ENCODE results near the gene LPAR1.

The LPAR1 gene

DNA sequence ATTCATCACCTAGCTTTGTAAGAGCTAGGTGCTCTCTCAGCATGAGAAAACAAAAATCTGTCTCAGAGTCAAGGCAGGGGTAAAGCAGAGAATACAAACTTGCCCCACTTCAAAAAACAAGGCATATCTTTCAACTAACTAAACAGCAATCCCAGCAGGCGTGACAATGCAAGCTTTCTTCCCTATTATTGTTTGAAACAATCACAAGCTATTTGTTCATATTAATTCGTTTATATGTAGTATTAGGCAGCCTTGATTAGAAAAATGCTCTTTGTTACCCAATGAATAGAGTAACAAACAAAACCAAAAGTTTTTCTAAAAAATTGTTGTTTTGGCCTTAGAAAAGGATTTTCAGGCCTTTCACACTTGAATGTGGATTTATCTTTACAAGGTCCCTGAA is 71.1 kb downstream of the LPAR1 start:
- H3K4me3 Mint-ChIP-seq: no peak overlapping the region
- peaks cover 0 to 6% of the 10 kb centered on the region in 2 donors for H3K9me3 Mint-ChIP-seq

DNA sequence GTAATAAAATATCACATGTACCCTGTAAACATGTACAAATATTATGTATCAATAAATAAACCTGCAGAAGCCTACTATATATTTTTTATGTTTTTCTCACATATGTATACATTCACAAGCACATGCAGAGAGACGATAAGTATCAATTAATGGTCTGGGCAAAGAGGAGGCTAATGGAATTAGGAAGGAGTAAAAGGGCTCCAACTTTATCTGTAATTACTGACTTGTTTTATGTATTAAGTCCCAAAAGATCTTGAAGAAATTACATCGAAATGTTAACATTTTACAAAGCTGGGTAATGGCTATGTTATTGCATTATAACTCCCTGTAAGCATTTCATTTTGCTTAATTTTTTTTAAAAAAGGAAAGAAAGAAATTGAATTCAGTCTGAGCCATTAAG is 78.0 kb downstream of the LPAR1 start:
- H3K4me1 Mint-ChIP-seq: no peaks in the 10 kb centered on the region

More for the DNA sequence above, 71.1 kb downstream of the LPAR1 start:
- ATAC-seq (no peak), DNase-seq (no peak)
- Mint-ChIP-seq H3K4me1 (no peaks in the 10 kb centered on the region), H3K27ac (no peak overlapping the region), H3K27me3 (no peaks in the 10 kb centered on the region)

GRCh38 chr9:110958847-110959246 is 79.4 kb downstream of the LPAR1 start:
- ATAC-seq (no peak), DNase-seq (no peak)
- H3K4me3 Mint-ChIP-seq: no peak overlapping the region
- H3K27me3 Mint-ChIP-seq: no peaks in the 10 kb centered on the region
- no peak overlapping the region for H3K27ac Mint-ChIP-seq
- peaks cover 12 to 37% of the 10 kb centered on the region in 2 donors for H3K9me3 Mint-ChIP-seq
- no peaks in the 10 kb centered on the region for H3K4me1 Mint-ChIP-seq

More for the DNA sequence above, 78.0 kb downstream of the LPAR1 start:
- no peak for DNase-seq
- no peaks in the 10 kb centered on the region for H3K27me3 Mint-ChIP-seq
- H3K9me3 Mint-ChIP-seq: peaks cover 5 to 27% of the 10 kb centered on the region in 2 donors
- H3K27ac Mint-ChIP-seq: no peak overlapping the region
- no peak overlapping the region for H3K4me3 Mint-ChIP-seq
- no peak for ATAC-seq

DNA sequence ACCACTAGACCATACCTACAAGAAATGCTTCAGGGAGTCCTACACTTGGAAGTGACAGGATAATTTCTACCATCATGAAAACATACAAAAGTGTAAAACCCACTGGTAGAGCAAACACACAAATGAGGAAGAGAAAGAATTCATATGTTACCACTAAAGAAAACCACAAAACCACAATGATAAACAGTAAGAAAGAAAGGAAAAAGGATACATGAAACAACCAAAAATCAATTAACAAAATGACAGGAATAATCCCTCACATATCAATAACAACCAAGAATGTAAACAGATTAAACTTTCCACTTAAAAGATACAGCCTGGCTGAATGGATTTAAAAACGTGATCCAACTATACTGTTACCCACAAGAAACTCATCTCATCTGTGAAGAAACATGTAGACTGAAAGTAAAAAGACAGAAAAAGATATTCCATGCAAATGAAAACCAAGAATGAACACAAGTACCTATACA is 83.4 kb downstream of the LPAR1 start:
- no peak overlapping the region for H3K4me3 Mint-ChIP-seq
- H3K27me3 Mint-ChIP-seq: no peaks in the 10 kb centered on the region
- H3K27ac Mint-ChIP-seq: no peak overlapping the region
- no peak for ATAC-seq
- H3K9me3 Mint-ChIP-seq: peaks cover 23 to 54% of the 10 kb centered on the region in 2 donors
- no peak for DNase-seq
- no peaks in the 10 kb centered on the region for H3K4me1 Mint-ChIP-seq

DNA sequence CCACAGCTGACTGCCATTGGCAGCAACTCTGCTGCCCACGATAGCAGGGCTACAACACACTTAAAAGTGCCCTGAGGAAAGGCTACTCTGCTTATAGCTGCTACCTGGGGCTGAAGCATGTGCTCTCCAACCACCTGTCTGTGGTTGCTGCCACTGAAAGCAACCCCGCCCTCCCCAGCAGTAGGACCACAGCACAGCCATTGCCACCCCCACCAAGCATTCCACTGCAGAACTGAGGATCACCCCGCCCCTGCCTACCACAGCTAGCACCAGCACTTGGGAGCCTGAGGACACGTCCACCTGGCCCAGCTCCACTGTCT is 85.8 kb downstream of the LPAR1 start:
- no peak for ATAC-seq
- H3K27me3 Mint-ChIP-seq: no peaks in the 10 kb centered on the region
- H3K4me1 Mint-ChIP-seq: no peaks in the 10 kb centered on the region
- H3K9me3 Mint-ChIP-seq: peaks cover 23 to 39% of the 10 kb centered on the region in 2 donors
- H3K4me3 Mint-ChIP-seq: no peak overlapping the region
- no peak for DNase-seq
- H3K27ac Mint-ChIP-seq: no peak overlapping the region

DNA sequence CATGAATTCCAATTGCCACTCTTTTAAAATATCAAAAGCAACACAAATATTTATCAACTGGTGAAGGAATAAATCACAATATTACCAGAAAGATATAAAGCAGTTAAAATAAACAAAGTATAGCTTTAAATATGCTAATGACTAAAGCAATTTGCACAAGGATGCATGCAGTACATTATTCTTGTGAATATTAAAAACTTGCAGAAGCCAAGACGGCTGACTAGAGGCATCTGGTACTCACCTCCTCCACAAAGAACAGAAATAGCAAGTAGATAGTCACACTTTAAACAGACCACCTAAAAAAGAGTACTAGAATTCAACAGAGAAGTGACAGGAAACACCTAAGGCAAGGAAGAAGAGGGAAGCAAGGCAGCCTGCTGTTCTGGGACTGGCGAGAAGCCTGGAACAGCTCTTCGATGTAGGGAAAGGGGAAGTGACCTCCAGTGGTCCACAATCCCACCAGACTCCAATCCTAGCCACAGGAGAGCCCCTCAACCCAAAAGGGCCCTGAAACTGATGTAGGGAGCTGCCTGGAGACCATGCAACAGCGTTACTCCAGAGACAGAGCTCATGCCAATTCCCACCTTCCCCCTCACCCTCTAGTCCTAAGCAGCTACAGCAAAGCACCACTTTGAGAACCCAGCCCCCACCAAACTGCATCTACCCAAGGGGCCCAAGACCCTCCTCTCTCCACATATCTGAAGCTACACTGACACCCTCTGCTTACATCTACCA is 86.3 kb downstream of the LPAR1 start:
- ATAC-seq: no peak
- no peak for DNase-seq
- H3K4me3 Mint-ChIP-seq: no peak overlapping the region
- peaks cover 23 to 39% of the 10 kb centered on the region in 2 donors for H3K9me3 Mint-ChIP-seq
- no peaks in the 10 kb centered on the region for H3K4me1 Mint-ChIP-seq
- no peak overlapping the region for H3K27ac Mint-ChIP-seq
- no peaks in the 10 kb centered on the region for H3K27me3 Mint-ChIP-seq

- ATAC-seq (no peak), DNase-seq (no peak)
- Mint-ChIP-seq H3K4me1 (no peaks in the 10 kb centered on the region), H3K4me3 (no peak overlapping the region), H3K27ac (no peak overlapping the region), H3K27me3 (peaks cover 2% of the 10 kb centered on the region), H3K9me3 (peaks cover 23 to 39% of the 10 kb centered on the region in 2 donors)
Measured at GRCh38 chr9:110950041-110950645, 88.1 kb downstream of the LPAR1 start.

GRCh38 chr9:110949081-110949480 is 89.2 kb downstream of the LPAR1 start:
- Mint-ChIP-seq H3K4me3 (no peak overlapping the region), H3K9me3 (peaks cover 18 to 31% of the 10 kb centered on the region in 2 donors), H3K4me1 (no peaks in the 10 kb centered on the region), H3K27ac (no peak overlapping the region), H3K27me3 (peaks cover 7% of the 10 kb centered on the region)
- ATAC-seq (no peak), DNase-seq (no peak)

DNA sequence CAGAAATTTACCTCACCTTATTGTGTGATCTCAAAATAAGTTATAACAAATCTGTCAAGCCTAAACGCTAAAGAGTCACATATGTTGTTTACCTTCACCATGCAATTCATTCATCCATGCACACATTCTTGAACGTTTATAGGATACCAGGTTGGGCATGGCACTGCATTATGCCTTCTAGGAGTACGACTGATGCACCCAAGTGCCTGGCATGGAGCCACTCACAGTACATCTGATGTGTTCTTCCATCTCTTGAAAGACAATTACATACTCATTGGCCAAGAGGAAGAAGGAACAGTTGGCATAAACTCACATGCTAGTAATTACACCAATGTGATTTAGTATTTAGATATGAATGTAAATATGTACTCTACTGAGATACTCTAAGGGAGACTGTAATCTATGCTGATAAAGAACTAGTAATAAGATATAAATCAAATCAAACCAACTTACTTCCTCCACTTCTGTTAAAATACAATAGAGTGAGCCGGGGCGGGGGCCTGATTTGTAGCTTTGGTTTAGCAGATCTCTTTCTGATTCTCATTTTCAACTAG is 90.7 kb downstream of the LPAR1 start:
- ATAC-seq: no peak
- Mint-ChIP-seq H3K9me3 (peaks cover 4 to 16% of the 10 kb centered on the region in 2 donors), H3K4me1 (no peaks in the 10 kb centered on the region), H3K27me3 (peaks cover 7% of the 10 kb centered on the region), H3K27ac (no peak overlapping the region), H3K4me3 (no peak overlapping the region)
- no peak for DNase-seq

DNA sequence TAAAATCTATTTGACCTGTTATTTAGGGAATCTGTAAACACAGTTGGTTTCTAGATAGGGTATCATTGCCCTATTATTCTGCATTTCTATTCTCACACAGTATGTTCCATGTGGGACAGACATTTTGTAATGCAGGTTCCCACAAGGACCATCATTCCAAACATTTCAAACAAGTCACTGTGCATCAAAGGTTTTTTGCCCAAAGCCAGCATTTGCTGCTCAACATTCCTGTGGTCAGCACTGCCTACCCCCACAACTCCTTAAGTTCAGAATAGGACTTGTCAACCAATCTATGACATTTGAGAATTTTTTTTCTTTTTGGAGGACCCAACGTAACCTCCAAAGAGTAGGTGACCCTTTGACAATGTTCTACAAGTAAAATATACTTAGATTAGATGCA is 95.7 kb downstream of the LPAR1 start:
- no peaks in the 10 kb centered on the region for H3K4me1 Mint-ChIP-seq
- H3K27ac Mint-ChIP-seq: no peak overlapping the region
- H3K9me3 Mint-ChIP-seq: peaks cover 0 to 8% of the 10 kb centered on the region in 2 donors
- DNase-seq: no peak
- H3K27me3 Mint-ChIP-seq: peaks cover 7% of the 10 kb centered on the region
- no peak for ATAC-seq
- H3K4me3 Mint-ChIP-seq: no peak overlapping the region

DNA sequence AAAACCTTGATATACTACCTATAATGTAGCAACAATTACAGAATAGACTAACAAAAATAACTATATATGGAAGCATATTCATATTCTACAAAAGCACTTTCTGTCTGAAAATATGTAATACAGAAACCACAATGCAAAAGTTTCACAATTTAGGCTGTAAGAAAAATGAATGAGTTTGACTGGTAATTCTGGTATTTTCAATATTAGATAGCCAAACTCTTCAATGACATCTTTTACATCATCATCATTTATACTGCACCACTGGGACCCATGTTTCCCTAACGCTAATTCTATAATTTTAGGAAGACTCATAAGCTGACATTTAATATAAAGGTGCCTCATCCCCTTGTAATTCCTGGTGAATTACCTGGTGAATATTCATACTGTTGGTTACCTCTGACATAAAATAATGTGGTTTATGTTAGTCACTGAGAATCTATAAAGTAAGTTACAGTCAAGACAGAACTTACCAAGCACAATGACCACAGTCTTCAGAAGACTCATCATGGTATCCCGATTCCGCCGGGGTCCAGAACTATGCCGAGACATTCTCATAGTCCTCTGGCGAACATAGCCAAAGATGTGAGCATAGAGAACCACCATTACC is 97.2 kb downstream of the LPAR1 start:
- DNase-seq (no peak), ATAC-seq (no peak)
- H3K4me1 Mint-ChIP-seq: no peaks in the 10 kb centered on the region
- H3K9me3 Mint-ChIP-seq: peaks cover 0 to 8% of the 10 kb centered on the region in 2 donors
- no peak overlapping the region for H3K4me3 Mint-ChIP-seq
- H3K27me3 Mint-ChIP-seq: peaks cover 7% of the 10 kb centered on the region
- H3K27ac Mint-ChIP-seq: no peak overlapping the region

DNA sequence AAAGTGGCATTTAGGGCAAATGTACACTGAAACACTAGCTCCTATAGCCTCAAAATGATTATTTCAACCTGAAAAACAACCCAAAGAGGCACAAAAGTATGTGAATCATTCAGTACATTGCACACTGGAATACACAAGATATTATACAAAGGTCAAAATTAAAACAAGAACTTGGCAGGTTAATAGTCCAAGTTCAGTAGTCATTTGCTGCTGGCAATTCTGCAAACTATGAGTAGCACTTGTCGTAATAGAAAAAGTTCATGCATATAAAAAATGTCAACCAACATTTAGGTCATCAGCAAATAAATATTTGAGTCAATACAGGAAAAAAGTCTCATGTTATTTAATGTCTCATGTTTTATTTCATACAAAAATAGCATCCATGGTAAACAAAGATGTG is 98.7 kb downstream of the LPAR1 start:
- DNase-seq: no peak
- no peaks in the 10 kb centered on the region for H3K4me1 Mint-ChIP-seq
- no peaks in the 10 kb centered on the region for H3K27me3 Mint-ChIP-seq
- peaks cover 0 to 8% of the 10 kb centered on the region in 2 donors for H3K9me3 Mint-ChIP-seq
- ATAC-seq: no peak
- no peak overlapping the region for H3K27ac Mint-ChIP-seq
- no peak overlapping the region for H3K4me3 Mint-ChIP-seq

- no peak for ATAC-seq
- H3K4me1 Mint-ChIP-seq: no peaks in the 10 kb centered on the region
- peaks cover 0 to 8% of the 10 kb centered on the region in 2 donors for H3K9me3 Mint-ChIP-seq
- no peaks in the 10 kb centered on the region for H3K27me3 Mint-ChIP-seq
- H3K4me3 Mint-ChIP-seq: no peak overlapping the region
- H3K27ac Mint-ChIP-seq: no peak overlapping the region
- no peak for DNase-seq
Measured at GRCh38 chr9:110939047-110939446, 99.2 kb downstream of the LPAR1 start.

- H3K27ac Mint-ChIP-seq: no peak overlapping the region
- H3K4me3 Mint-ChIP-seq: no peak overlapping the region
- ATAC-seq: no peak
- H3K4me1 Mint-ChIP-seq: no peaks in the 10 kb centered on the region
- H3K9me3 Mint-ChIP-seq: peaks cover 0 to 8% of the 10 kb centered on the region in 2 donors
- no peak for DNase-seq
- H3K27me3 Mint-ChIP-seq: no peaks in the 10 kb centered on the region
Measured at GRCh38 chr9:110938242-110938641, 100.0 kb downstream of the LPAR1 start.

- no peak for ATAC-seq
- H3K4me1 Mint-ChIP-seq: no peaks in the 10 kb centered on the region
- DNase-seq: no peak
- no peaks in the 10 kb centered on the region for H3K27me3 Mint-ChIP-seq
- no peak overlapping the region for H3K4me3 Mint-ChIP-seq
- peaks cover 0 to 8% of the 10 kb centered on the region in 2 donors for H3K9me3 Mint-ChIP-seq
- no peak overlapping the region for H3K27ac Mint-ChIP-seq
Measured at GRCh38 chr9:110936719-110937452, 101.4 kb downstream of the LPAR1 start.

Data from stimulated activated naive CD8-positive, alpha-beta T cell treated with anti-CD3 and anti-CD28 coated beads, Interleukin-15, amount 100 ng/mL, for 72 hours (primary cell).